Endothelial cell of umbilical vein (primary cell): ENCODE measurements around the gene SGMS2. TPM values are rescaled to one million over a fixed set of nuclear protein-coding genes. Genes with fewer than 3 reads are reported as not detected.
A peak's percentile ranks its signal among the peaks of the same experiment; 100 is the strongest.

ENCODE experiments used
- BruUV-seq: library from RNA; stranded (reverse); fragments of 400-500 nt; replicated peaks from 2 replicates; lab custom pipeline; 2021; lab: Mats Ljungman, UMichigan
- CTCF ChIA-PET: fragments of 300-600, 350-600 bp; sonication (Branson Sonifier 250); formaldehyde crosslinking; loops from one replicate; lab custom pipeline; 2021; ENCODE audit warnings: antibody characterized with exemption, inconsistent platforms; lab: Charles Lee
- POLR2A ChIA-PET: fragments of 300-600, 350-600 bp; sonication (Branson Sonifier 250); formaldehyde crosslinking; loops from one replicate; lab custom pipeline; 2021; ENCODE audit warnings: antibody characterized with exemption, inconsistent platforms; lab: Charles Lee
- DNase-seq: peaks from one replicate; pipeline ENCODE4 v3.0.0-alpha.2; 2011; ENCODE audit warnings: low read depth, low spot score
- FAIRE-seq: peaks from 2 replicates; lab custom pipeline; 2011; peaks lifted over from hg19 to GRCh38; lab: Jason Lieb, UNC
- H2AFZ ChIP-seq: 2 replicates; pipeline ENCODE4 v1.6.0; 2012; ENCODE audit warnings: low read depth, low read length, control low read depth, inconsistent platforms
- H3K27ac ChIP-seq: 2 replicates; pipeline ENCODE4 v1.5.1; 2011; ENCODE audit warnings: low read depth, mild to moderate bottlenecking, control low read depth, low read length, moderate library complexity; ENCODE audit not compliant: insufficient read depth
- H3K27me3 ChIP-seq, 2 experiments: 2 replicates each; pipeline versions ENCODE4 v1.6.0 to v1.6.1; 2011; ENCODE audit warnings: low read length in 2 of 2, mixed read lengths in 1 of 2; ENCODE audit not compliant: control insufficient read depth in 2 of 2, insufficient read depth in 2 of 2
- H3K36me3 ChIP-seq, 2 experiments: 2 replicates in 1 of 2; 3 replicates in 1 of 2; pipeline ENCODE4 v1.5.1; 2011; ENCODE audit warnings: low read length in 2 of 2, mild to moderate bottlenecking in 1 of 2, moderate library complexity in 1 of 2; ENCODE audit not compliant: control insufficient read depth in 2 of 2, insufficient read depth in 2 of 2; ENCODE audit errors: extremely low read depth in 1 of 2
- H3K4me1 ChIP-seq: 3 replicates; pipeline ENCODE4 v1.5.1; 2011; ENCODE audit warnings: mild to moderate bottlenecking, low read length; ENCODE audit not compliant: control insufficient read depth, insufficient read depth; ENCODE audit errors: extremely low read depth
- H3K4me2 ChIP-seq: 2 replicates; pipeline ENCODE4 v1.6.1; 2011; ENCODE audit warnings: low read length, control low read depth, mixed read lengths; ENCODE audit not compliant: insufficient read depth
- H3K4me3 ChIP-seq, 3 experiments: fragments of 200-600 bp in 1 of 3; sonication (generic), shearing (Covaris generic) in 1 of 3; replicated peaks in 1 of 3; 2 replicates each; pipeline ENCODE4 v1.5.1; 2011 to 2016; ENCODE audit warnings: control low read depth in 3 of 3, low read length in 3 of 3, mild to moderate bottlenecking in 2 of 3, inconsistent platforms in 1 of 3, low read depth in 1 of 3, moderate library complexity in 1 of 3; ENCODE audit not compliant: insufficient read depth in 1 of 3
- H3K79me2 ChIP-seq: 2 replicates; pipeline ENCODE4 v1.6.0; 2012; ENCODE audit warnings: low read length, inconsistent platforms; ENCODE audit not compliant: control insufficient read depth, insufficient read depth
- H3K9ac ChIP-seq: replicated peaks from 2 replicates; pipeline ENCODE3; 2011; ENCODE audit warnings: low read length, control low read depth; ENCODE audit not compliant: insufficient read depth; ENCODE audit errors: extremely low read depth
- H3K9me1 ChIP-seq: replicated peaks from 3 replicates; pipeline ENCODE4 v1.6.0; 2011; ENCODE audit warnings: mild to moderate bottlenecking, low read length; ENCODE audit not compliant: control insufficient read depth, insufficient read depth; ENCODE audit errors: extremely low read depth
- H3K9me3 ChIP-seq: replicated peaks from 2 replicates; pipeline ENCODE4 v1.5.1; 2012; ENCODE audit warnings: low read length, inconsistent platforms; ENCODE audit not compliant: control insufficient read depth, insufficient read depth
- H4K20me1 ChIP-seq: replicated peaks from 2 replicates; pipeline ENCODE3; 2011; ENCODE audit warnings: mild to moderate bottlenecking, low read length; ENCODE audit not compliant: control insufficient read depth, insufficient read depth; ENCODE audit errors: extremely low read depth
- EZH2 ChIP-seq: IDR thresholded peaks from 2 replicates; pipeline ENCODE4 v1.6.1; 2012; ENCODE audit warnings: borderline replicate concordance, low read depth, mild to moderate bottlenecking, moderate library complexity, low read length, inconsistent platforms; ENCODE audit not compliant: severe bottlenecking
- FOS ChIP-seq: IDR thresholded peaks from 2 replicates; pipeline ENCODE4 v1.6.1; 2011; ENCODE audit warnings: mild to moderate bottlenecking, low read length, moderate library complexity, borderline replicate concordance; ENCODE audit not compliant: insufficient read depth
- GATA2 ChIP-seq: IDR thresholded peaks from 2 replicates; pipeline ENCODE4 v1.7.0; 2011; ENCODE audit warnings: low read depth, mild to moderate bottlenecking, moderate library complexity, mixed read lengths, low read length; ENCODE audit not compliant: insufficient read length, insufficient read depth
- JUN ChIP-seq: IDR thresholded peaks from 2 replicates; pipeline ENCODE4 v1.6.1; 2011; ENCODE audit warnings: borderline replicate concordance, low read depth; ENCODE audit not compliant: insufficient read length, insufficient read depth
- MYC ChIP-seq: IDR thresholded peaks from one replicate; pipeline ENCODE4 v1.6.1; 2011; ENCODE audit warnings: mild to moderate bottlenecking, low read depth, low read length
- POLR2A ChIP-seq: IDR thresholded peaks from 2 replicates; pipeline ENCODE4 v1.6.1; 2012; ENCODE audit warnings: low read depth, mild to moderate bottlenecking, control low read depth, low read length
- POLR2AphosphoS5 ChIP-seq: IDR thresholded peaks from 2 replicates; pipeline ENCODE4 v1.6.1; 2012; ENCODE audit warnings: low read depth, mild to moderate bottlenecking, control low read depth, low read length, moderate library complexity; ENCODE audit not compliant: insufficient read depth
- dilution Hi-C: fragments of 300-500 bp; cut with MboI; formaldehyde crosslinking; loops from one replicate; pipeline ENCODE4 v1.15.0; 2019; ENCODE audit warnings: low sequenced_read_pairs; ENCODE audit not compliant: extremely low pct_ligation_motif_present
- intact Hi-C: fragments of 100-400 bp; cut with micrococcal nuclease; formaldehyde crosslinking; loops from one replicate; pipeline ENCODE4 v1.10.0; 2022
- polyA plus RNA-seq, 4 experiments: library from polyadenylated mRNA; depleted of rRNA in 3 of 4; stranded (reverse) in 3 of 4; unstranded in 1 of 4; fragments of >200 nt; gene quantifications; 2 replicates each; pipeline versions ENCODE4 v1.2.1 to v1.2.3, GENCODE V29; 2011 to 2012; ENCODE audit warnings: missing spikeins in 1 of 4
- total RNA-seq: library from RNA; stranded (reverse); gene quantifications from 2 replicates; pipeline ENCODE4 v1.2.3, GENCODE V29; 2021
- TF ChIP-seq, protein P1 (sequence below), 2 donors: IDR thresholded peaks; 1 replicate in 1 of 2; 2 replicates in 1 of 2; pipeline ENCODE4 v1.5.1; 2011; ENCODE audit warnings: low read length in 2 of 2, mild to moderate bottlenecking in 2 of 2, moderate library complexity in 2 of 2, control low read depth in 1 of 2, inconsistent platforms in 1 of 2, low read depth in 1 of 2; ENCODE audit not compliant: insufficient read depth in 1 of 2; ENCODE audit errors: extremely low read depth in 1 of 2
- TF ChIP-seq, protein P2 (sequence below): IDR thresholded peaks from 2 replicates; pipeline ENCODE4 v1.6.1; 2011; ENCODE audit not compliant: insufficient read depth, insufficient read length

Gene SGMS2
- total and polyA plus RNA-seq, 2 donors (not counting 3 experiments of a cell fraction or from before 2014, with no cell fraction given): 33.0 to 33.2 TPM

DNA sequence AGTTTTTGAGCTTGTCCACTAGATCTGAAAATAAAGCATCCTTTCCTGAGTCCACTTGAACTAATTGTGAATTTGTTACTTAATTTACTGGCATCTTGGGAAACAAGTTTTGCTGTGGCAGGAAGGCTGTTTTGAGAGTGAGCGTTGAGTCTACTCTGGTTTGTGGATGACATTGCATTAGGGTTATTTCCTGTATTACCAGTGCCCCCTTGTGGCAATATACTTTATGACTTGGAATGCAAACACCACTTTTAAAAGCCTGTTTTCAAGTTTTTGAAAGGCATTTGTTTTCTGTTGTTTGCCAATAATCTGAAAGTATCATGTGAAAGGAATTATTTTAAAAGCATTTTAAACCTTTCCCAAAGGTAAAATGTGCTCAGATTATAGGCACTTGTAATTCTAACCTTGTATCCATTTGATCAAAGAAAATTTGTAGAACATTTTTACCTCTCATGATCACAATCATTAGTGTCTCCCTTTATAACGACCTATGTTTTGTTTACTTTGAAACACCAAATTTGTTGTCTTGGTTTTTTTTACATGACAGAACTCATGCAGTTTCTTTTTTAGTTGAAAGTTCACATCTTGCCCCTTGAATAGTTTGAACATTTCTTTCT, 88.7 kb downstream of the SGMS2 start:
- H3K4me3 ChIP-seq: no peak overlapping the region
- no peaks in the 10 kb centered on the region for H3K27me3 ChIP-seq
- no peaks in the 10 kb centered on the region for H3K36me3 ChIP-seq
- no peak overlapping the region for H3K27ac ChIP-seq
- TF ChIP-seq, protein P1, sequence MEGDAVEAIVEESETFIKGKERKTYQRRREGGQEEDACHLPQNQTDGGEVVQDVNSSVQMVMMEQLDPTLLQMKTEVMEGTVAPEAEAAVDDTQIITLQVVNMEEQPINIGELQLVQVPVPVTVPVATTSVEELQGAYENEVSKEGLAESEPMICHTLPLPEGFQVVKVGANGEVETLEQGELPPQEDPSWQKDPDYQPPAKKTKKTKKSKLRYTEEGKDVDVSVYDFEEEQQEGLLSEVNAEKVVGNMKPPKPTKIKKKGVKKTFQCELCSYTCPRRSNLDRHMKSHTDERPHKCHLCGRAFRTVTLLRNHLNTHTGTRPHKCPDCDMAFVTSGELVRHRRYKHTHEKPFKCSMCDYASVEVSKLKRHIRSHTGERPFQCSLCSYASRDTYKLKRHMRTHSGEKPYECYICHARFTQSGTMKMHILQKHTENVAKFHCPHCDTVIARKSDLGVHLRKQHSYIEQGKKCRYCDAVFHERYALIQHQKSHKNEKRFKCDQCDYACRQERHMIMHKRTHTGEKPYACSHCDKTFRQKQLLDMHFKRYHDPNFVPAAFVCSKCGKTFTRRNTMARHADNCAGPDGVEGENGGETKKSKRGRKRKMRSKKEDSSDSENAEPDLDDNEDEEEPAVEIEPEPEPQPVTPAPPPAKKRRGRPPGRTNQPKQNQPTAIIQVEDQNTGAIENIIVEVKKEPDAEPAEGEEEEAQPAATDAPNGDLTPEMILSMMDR (IDR thresholded peaks at IDR 0.05; ENCODE audit: extremely low read depth in 1 of 2, insufficient read depth in 1 of 2, low read depth in 1 of 2, low read length in 2 of 2): peak; percentile 45 to 49
- TF ChIP-seq POLR2AphosphoS5 (no peak), FOS (no peak)
- no peaks in the 10 kb centered on the region for H3K9me3 ChIP-seq
- H3K9me1 ChIP-seq: no peaks in the 10 kb centered on the region
- intact Hi-C loops (loop anchor here (1.0 to 2.0 kb wide), 3 partner anchors 51 to 155 kb away; partner anchors contain the start of gene SGMS2), dilution Hi-C loops (no loop called here)
- CTCF ChIA-PET: interaction anchor here (0.7 to 1.7 kb wide), 20 partner anchors 9 to 164 kb away, joined by 3 to 89 read pairs (median 4); partner anchors contain the start of gene SGMS2
- H4K20me1 ChIP-seq: no peaks in the 10 kb centered on the region
- H3K4me2 ChIP-seq: no peak overlapping the region
- POLR2A ChIA-PET: no interaction called here
- no peak overlapping the region for H3K9ac ChIP-seq
- no peaks in the 10 kb centered on the region for H3K79me2 ChIP-seq
- H3K4me1 ChIP-seq: no peaks in the 10 kb centered on the region
- no peak overlapping the region for H2AFZ ChIP-seq
- FAIRE-seq: peak; percentile 86
- no TSS peak for BruUV-seq
- DNase-seq: peak; percentile 80

DNA sequence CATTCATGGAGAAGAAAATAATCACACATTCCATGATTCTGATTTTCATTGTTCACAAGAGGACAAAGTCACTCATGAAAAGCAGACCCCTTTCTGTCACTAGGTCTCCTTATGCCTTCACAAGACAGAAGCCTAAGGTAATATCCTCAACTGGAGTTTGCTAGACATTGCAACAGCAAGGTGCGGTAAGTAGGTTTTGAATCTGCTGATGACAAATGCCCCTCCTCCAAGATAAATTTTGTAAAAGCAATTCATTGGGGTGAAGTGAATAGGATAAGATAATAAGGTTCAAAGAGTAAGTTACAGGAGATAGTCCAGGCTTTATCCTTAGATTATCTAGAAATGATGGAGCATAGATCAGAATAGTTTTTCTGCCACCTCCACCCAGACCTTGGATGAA, 90.5 kb downstream of the SGMS2 start:
- dilution Hi-C loops (no loop called here), intact Hi-C loops (no loop called here)
- Histone ChIP-seq H3K9me3 (peaks cover 3% of the 10 kb centered on the region), H3K4me1 (no peaks in the 10 kb centered on the region), H3K79me2 (no peaks in the 10 kb centered on the region), H3K4me2 (no peak overlapping the region), H4K20me1 (no peaks in the 10 kb centered on the region), H3K9me1 (no peaks in the 10 kb centered on the region), H3K27me3 (no peaks in the 10 kb centered on the region), H3K9ac (no peak overlapping the region), H2AFZ (no peak overlapping the region), H3K36me3 (no peaks in the 10 kb centered on the region), H3K27ac (no peak overlapping the region), H3K4me3 (no peak overlapping the region)
- ChIA-PET CTCF (interaction anchor here (0.9 to 3.3 kb wide), 4 partner anchors 18 to 157 kb away, joined by 3 to 15 read pairs (median 4); no protein-coding TSS in a partner anchor), POLR2A (no interaction called here)
- TF ChIP-seq JUN: no peak
- TF ChIP-seq MYC: no peak
- TF ChIP-seq GATA2: no peak
- TF ChIP-seq, protein P1 (IDR thresholded peaks at IDR 0.05; ENCODE audit: extremely low read depth in 1 of 2, insufficient read depth in 1 of 2, low read depth in 1 of 2, low read length in 2 of 2): no peak
- TF ChIP-seq, protein P2, sequence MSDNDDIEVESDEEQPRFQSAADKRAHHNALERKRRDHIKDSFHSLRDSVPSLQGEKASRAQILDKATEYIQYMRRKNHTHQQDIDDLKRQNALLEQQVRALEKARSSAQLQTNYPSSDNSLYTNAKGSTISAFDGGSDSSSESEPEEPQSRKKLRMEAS: no peak
- TF ChIP-seq POLR2A: no peak
- no peak for TF ChIP-seq EZH2
- no peak for TF ChIP-seq FOS
- TF ChIP-seq POLR2AphosphoS5: no peak
- FAIRE-seq: no peak
- DNase-seq: no peak
- BruUV-seq: no TSS peak
